Activated CD4-positive, CD25-positive, alpha-beta regulatory T cell treated with anti-CD3 and anti-CD28 coated beads, Interleukin-2, amount 50 U/mL, for 72 hours (primary cell): Measurements from ENCODE around the gene OTUD1.

Experiments used
- DNase-seq: peaks from one replicate; pipeline ENCODE4 v3.0.0; 2021

OTUD1 gene

GRCh38 chr10:23469596-23470237 is 30.8 kb downstream of the OTUD1 start:
- DNase-seq = no peak

DNA sequence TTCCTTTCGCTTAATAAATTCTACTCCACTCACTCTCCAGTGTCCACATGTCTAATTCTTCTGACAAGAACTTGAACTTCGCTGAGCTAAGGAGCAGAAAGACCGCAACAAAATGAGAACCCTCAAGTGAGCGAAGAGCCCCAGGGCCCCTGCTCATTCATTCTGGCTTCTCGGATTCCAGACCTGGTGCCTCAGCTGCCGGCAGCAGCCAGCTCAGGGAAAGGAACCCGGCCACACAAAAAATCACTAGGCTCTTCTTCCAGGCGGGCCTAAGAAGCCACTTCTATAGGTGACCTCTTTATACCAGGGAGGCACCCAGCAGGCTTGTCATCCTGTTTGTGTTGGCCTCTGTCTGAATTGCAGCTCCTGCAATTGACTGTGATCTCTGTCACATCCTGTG is 33.3 kb downstream of the OTUD1 start:
- no peak for DNase-seq

DNA sequence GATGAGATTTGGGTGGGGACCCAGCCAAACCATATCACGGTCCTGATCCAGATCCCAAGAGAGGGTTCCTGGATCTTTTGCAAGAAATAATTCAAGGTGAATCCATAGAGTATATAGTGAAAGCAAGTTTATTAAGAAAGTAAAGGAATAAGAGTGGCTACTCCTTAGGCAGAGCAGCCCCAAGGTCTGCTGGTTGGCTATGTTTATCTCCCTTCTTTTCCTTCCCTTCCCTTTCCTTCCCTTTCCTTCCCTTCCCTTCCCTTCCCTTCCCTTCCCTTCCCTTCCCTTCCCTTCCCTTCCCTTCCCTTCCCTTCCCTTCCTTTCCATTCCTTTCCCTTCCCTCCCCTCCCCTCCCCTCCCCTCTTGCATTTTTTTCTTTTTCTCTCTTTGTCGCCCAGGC is 35.2 kb downstream of the OTUD1 start:
- no peak for DNase-seq

DNA sequence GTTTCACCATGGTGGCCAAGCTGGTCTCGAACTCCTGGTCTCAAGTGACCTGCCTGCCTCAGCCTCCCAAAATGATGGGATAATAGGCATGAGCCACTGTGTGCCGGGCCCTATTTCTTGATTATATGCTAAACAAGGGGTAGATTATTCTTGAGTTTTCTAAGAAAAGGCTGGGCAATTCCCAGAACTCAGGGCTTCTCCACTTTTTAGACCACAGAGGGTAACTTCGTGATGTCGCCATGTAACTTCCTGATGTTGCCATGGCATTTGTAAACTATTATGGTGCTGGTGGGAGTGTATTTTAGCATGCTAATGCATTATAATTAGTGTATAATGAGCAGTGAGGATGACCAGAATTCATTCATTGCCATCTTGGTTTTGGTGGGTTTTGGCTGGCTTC is 35.8 kb downstream of the OTUD1 start:
- no peak for DNase-seq

- no peak for DNase-seq
These were observed 39.7 kb downstream of the OTUD1 start for GRCh38 chr10:23478570-23478969.

DNA sequence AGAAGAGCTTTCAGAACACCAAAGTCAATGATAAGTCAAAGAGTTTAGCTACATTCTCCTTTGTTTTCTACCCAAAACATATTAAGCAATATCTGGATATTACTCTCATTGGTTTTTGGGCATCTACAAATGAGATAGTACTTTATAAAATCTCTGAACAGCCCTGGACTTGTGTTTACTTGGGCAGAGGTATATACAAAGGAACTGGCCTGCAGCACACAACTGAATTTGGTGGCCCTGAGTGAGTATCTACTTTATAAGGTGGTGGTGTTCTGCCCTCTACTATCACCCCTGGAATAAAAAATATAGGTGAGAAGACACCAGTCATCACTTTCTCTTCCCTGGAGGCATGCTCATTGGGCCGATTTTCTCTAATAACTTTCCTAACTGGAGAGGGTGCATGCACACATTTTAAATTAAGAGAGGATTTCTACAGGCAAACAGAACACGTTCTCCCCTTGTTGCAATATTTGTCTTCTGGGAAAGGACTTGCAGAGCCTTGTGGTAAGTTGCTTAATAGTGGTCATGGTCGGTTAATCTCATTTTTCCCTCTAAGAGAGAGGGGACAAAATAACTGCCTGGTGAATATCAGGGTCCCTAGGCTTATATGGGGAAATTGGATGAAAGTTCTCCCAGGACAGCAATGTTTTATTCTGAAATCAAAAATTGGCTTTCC is 41.1 kb downstream of the OTUD1 start:
- no peak for DNase-seq

- no peak for DNase-seq
These were observed 42.6 kb downstream of the OTUD1 start for GRCh38 chr10:23481363-23481961.

GRCh38 chr10:23490115-23490514 is 51.2 kb downstream of the OTUD1 start:
- no peak for DNase-seq
